ENCODE data around the gene P3R3URF.

Gene P3R3URF

GRCh38 chr1:46153732-46154131 is 22.6 kb downstream of the P3R3URF start:
- no peak for DNase-seq (ENCODE audit: low spot score)
- in situ Hi-C loops (cut with MboI; ENCODE audit: low pct_unique_long_range_greater_than_20kb, low sequenced_read_pairs, unreplicated experiment): no loop called here
- TF ChIP-seq, protein P1, sequence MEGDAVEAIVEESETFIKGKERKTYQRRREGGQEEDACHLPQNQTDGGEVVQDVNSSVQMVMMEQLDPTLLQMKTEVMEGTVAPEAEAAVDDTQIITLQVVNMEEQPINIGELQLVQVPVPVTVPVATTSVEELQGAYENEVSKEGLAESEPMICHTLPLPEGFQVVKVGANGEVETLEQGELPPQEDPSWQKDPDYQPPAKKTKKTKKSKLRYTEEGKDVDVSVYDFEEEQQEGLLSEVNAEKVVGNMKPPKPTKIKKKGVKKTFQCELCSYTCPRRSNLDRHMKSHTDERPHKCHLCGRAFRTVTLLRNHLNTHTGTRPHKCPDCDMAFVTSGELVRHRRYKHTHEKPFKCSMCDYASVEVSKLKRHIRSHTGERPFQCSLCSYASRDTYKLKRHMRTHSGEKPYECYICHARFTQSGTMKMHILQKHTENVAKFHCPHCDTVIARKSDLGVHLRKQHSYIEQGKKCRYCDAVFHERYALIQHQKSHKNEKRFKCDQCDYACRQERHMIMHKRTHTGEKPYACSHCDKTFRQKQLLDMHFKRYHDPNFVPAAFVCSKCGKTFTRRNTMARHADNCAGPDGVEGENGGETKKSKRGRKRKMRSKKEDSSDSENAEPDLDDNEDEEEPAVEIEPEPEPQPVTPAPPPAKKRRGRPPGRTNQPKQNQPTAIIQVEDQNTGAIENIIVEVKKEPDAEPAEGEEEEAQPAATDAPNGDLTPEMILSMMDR (IDR thresholded peaks at IDR 0.05; ENCODE audit: extremely low read depth, insufficient read depth, missing control alignments): no peak

- TF ChIP-seq, protein P1 (IDR thresholded peaks at IDR 0.05; ENCODE audit: extremely low read depth, insufficient read depth, missing control alignments): no peak
- no peak for DNase-seq (ENCODE audit: low spot score)
- in situ Hi-C loops (cut with MboI; ENCODE audit: low pct_unique_long_range_greater_than_20kb, low sequenced_read_pairs, unreplicated experiment): no loop called here
Observed at GRCh38 chr1:46153228-46153627, 23.1 kb downstream of the P3R3URF start.

- DNase-seq (ENCODE audit: low spot score): no peak
- in situ Hi-C loops (cut with MboI; ENCODE audit: low pct_unique_long_range_greater_than_20kb, low sequenced_read_pairs, unreplicated experiment): no loop called here
Observed at GRCh38 chr1:46152016-46152415, 24.3 kb downstream of the P3R3URF start.

GRCh38 chr1:46150085-46150484 is 26.2 kb downstream of the P3R3URF start:
- in situ Hi-C loops (cut with MboI; ENCODE audit: low pct_unique_long_range_greater_than_20kb, low sequenced_read_pairs, unreplicated experiment): no loop called here
- DNase-seq (ENCODE audit: low spot score): no peak
- TF ChIP-seq, protein P1 (IDR thresholded peaks at IDR 0.05; ENCODE audit: extremely low read depth, insufficient read depth, missing control alignments): no peak

More at GRCh38 chr1:46152016-46152415, 24.3 kb downstream of the P3R3URF start:
- TF ChIP-seq, protein P1 (IDR thresholded peaks at IDR 0.05; ENCODE audit: extremely low read depth, insufficient read depth, missing control alignments): no peak

DNA sequence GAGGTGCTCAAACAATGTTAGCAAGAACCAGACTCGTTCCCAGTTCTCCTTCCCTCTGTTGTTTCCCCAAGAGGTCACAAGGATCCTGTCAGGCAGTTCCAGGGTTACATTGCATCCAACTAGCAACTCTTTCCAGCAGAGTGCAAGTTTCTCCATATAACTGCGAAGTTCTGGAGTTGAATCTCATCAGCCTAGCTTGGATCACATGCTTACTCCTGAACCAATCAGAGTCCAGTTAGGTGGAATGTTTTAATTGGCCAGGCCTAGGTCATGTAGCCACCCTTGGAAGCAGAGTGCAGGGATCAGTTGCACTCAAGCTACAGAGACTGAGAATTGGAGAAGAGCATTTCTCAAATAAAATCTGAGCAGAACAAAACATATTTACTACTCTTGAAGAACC is 28.0 kb downstream of the P3R3URF start:
- in situ Hi-C loops (cut with MboI; ENCODE audit: low pct_unique_long_range_greater_than_20kb, low sequenced_read_pairs, unreplicated experiment): no loop called here
- TF ChIP-seq, protein P1 (IDR thresholded peaks at IDR 0.05; ENCODE audit: extremely low read depth, insufficient read depth, missing control alignments): no peak
- no peak for DNase-seq (ENCODE audit: low spot score)

DNA sequence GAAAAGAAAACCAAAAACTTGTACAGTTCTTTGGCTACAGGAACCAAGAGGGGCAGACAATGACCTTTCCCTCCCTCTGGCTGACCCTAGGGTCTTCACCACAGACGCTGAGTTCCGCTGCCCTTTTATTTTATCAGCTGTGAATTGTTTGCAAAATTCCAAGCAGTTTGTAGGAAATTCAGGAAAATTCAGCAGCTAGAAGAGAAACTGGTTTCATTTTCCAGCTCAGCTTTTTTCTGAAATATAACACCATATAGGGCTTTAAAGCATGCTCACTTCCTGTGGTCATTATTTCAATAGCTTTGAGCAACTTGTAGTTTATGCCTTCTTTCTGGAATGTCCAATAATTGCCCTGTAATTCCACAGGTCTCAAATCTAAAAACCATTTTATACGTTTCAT is 38.4 kb downstream of the P3R3URF start:
- DNase-seq (ENCODE audit: low spot score): no peak
- TF ChIP-seq, protein P1 (IDR thresholded peaks at IDR 0.05; ENCODE audit: extremely low read depth, insufficient read depth, missing control alignments): no peak
- in situ Hi-C loops (cut with MboI; ENCODE audit: low pct_unique_long_range_greater_than_20kb, low sequenced_read_pairs, unreplicated experiment): no loop called here

DNA sequence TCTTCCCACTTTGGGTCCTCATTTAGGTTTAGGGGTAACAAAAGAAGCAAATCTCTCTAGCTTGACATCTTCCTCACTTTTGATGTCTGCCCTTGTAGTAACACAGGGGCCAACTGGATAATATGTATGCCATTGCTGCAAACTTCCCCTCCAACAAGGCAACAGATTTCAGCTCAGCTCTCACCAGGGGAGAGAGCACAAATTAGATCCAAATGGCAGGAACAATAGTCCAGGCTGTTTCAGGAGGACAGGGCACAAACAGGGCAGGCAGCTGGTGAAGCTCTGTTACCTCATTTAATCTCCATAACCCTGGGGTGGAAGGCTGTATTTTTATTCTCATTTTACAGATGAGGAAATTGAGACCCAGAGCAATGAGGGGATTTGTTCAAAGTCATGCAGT is 39.6 kb downstream of the P3R3URF start:
- TF ChIP-seq, protein P1 (IDR thresholded peaks at IDR 0.05; ENCODE audit: extremely low read depth, insufficient read depth, missing control alignments): no peak
- DNase-seq (ENCODE audit: low spot score): no peak
- in situ Hi-C loops (cut with MboI; ENCODE audit: low pct_unique_long_range_greater_than_20kb, low sequenced_read_pairs, unreplicated experiment): no loop called here

All from GM13977 (cell line).